Smooth muscle cell (in vitro differentiated cells): ENCODE results near the gene WWOX. TPM values are rescaled to one million over a fixed set of nuclear protein-coding genes. Genes with fewer than 3 reads are reported as not detected.

Experiments used
- DNase-seq: peaks from one replicate; lab custom pipeline; 2025; ENCODE audit not compliant: unreplicated experiment; lab: John Stamatoyannopoulos, UW
- H2AFZ ChIP-seq: fragments of 200-600 bp; sonication (generic); 2 replicates; pipeline ENCODE4 v1.6.0; 2016; ENCODE audit warnings: antibody characterized with exemption, low read depth, mild to moderate bottlenecking
- H3F3A ChIP-seq: fragments of 200-600 bp; sonication (generic); 2 replicates; pipeline ENCODE4 v1.6.0; 2017; ENCODE audit warnings: antibody characterized with exemption, low read depth
- H3K27ac ChIP-seq: fragments of 200-600 bp; sonication (generic); 2 replicates; pipeline ENCODE4 v1.5.1; 2016; ENCODE audit warnings: low read depth, mild to moderate bottlenecking
- H3K27me3 ChIP-seq: fragments of 200-600 bp; sonication (generic); 2 replicates; pipeline ENCODE4 v1.6.1; 2016; ENCODE audit warnings: low read depth, mild to moderate bottlenecking
- H3K36me3 ChIP-seq: fragments of 200-600 bp; sonication (generic); 2 replicates; pipeline ENCODE4 v1.5.1; 2016; ENCODE audit warnings: low read depth
- H3K4me1 ChIP-seq: fragments of 200-600 bp; sonication (generic); 2 replicates; pipeline ENCODE4 v1.5.1; 2016; ENCODE audit warnings: low read depth
- H3K4me2 ChIP-seq: fragments of 200-600 bp; sonication (generic); 2 replicates; pipeline ENCODE4 v1.6.0; 2016; ENCODE audit warnings: mild to moderate bottlenecking
- H3K4me3 ChIP-seq: fragments of 200-600 bp; sonication (generic); 2 replicates; pipeline ENCODE4 v1.5.1; 2016; ENCODE audit warnings: mild to moderate bottlenecking
- H3K79me2 ChIP-seq: fragments of 200-600 bp; sonication (generic); 2 replicates; pipeline ENCODE4 v1.6.0; 2016; ENCODE audit warnings: low read depth, mild to moderate bottlenecking
- H3K9ac ChIP-seq: fragments of 200-600 bp; sonication (generic); 2 replicates; pipeline ENCODE4 v1.6.0; 2016; ENCODE audit warnings: low read depth
- H3K9me3 ChIP-seq: fragments of 200-600 bp; sonication (generic); replicated peaks from 2 replicates; pipeline ENCODE4 v1.5.1; 2016; ENCODE audit warnings: low read depth
- H4K20me1 ChIP-seq: fragments of 200-600 bp; sonication (generic); 2 replicates; pipeline ENCODE4 v1.6.0; 2016; ENCODE audit warnings: low read depth
- CTCF ChIP-seq: fragments of 200-600 bp; sonication (generic); IDR thresholded peaks from 2 replicates; pipeline ENCODE4 v1.5.1; 2017; ENCODE audit warnings: borderline replicate concordance, mild to moderate bottlenecking, antibody characterized with exemption; ENCODE audit not compliant: insufficient read depth, poor library complexity, severe bottlenecking
- WGBS: methylation state at CpG from one replicate; pipeline ENCODE4 v1.1.7; 2016; ENCODE audit warnings: low lambda C conversion rate; 5-methylcytosine and 5-hydroxymethylcytosine counted together
- polyA plus RNA-seq: library from polyadenylated mRNA; unstranded; fragments of >200 nt; fragmentation: Nextera tagmentation; extraction: Ambion mirVana; gene quantifications from 2 replicates; pipeline ENCODE4 v1.2.1, GENCODE V29; 2016
- total RNA-seq: library from RNA; depleted of rRNA; stranded (reverse); fragments of >200 nt; gene quantifications from 2 replicates; pipeline ENCODE4 v1.2.3, GENCODE V29; 2014

The WWOX gene
- total and polyA plus RNA-seq, 2 experiments from 2014 or later: 7.5 to 14.0 TPM

GRCh38 chr16:78259873-78260272, 160.4 kb downstream of the WWOX start:
- DNase-seq: no peak
- TF ChIP-seq CTCF: no peak
- no peak overlapping the region for H3K27ac ChIP-seq

GRCh38 chr16:78264642-78265041, 165.2 kb downstream of the WWOX start:
- H3K4me2 ChIP-seq: no peak overlapping the region
- no peaks in the 10 kb centered on the region for H3K4me1 ChIP-seq
- no peak for DNase-seq
- peaks cover 46% of the 10 kb centered on the region for H3K27me3 ChIP-seq
- no peaks in the 10 kb centered on the region for H3F3A ChIP-seq
- H3K9ac ChIP-seq: no peak overlapping the region
- TF ChIP-seq CTCF: no peak
- no peak overlapping the region for H3K27ac ChIP-seq
- 95% methylated on average over 5 of the region's 6 CpGs for WGBS
- no peaks in the 10 kb centered on the region for H4K20me1 ChIP-seq
- no peaks in the 10 kb centered on the region for H3K9me3 ChIP-seq
- H3K36me3 ChIP-seq: no peaks in the 10 kb centered on the region
- no peaks in the 10 kb centered on the region for H3K79me2 ChIP-seq
- no peak overlapping the region for H2AFZ ChIP-seq
- H3K4me3 ChIP-seq: no peak overlapping the region

More at GRCh38 chr16:78259873-78260272, 160.4 kb downstream of the WWOX start:
- H2AFZ ChIP-seq: no peak overlapping the region
- H3K9me3 ChIP-seq: no peaks in the 10 kb centered on the region
- 31% methylated on average over 5 of the region's 5 CpGs for WGBS
- peaks cover 34% of the 10 kb centered on the region for H3K27me3 ChIP-seq
- no peak overlapping the region for H3K9ac ChIP-seq
- H3K4me2 ChIP-seq: no peak overlapping the region
- no peaks in the 10 kb centered on the region for H4K20me1 ChIP-seq
- peaks cover 15% of the 10 kb centered on the region for H3K4me1 ChIP-seq
- H3K36me3 ChIP-seq: no peaks in the 10 kb centered on the region
- no peaks in the 10 kb centered on the region for H3K79me2 ChIP-seq
- H3K4me3 ChIP-seq: no peak overlapping the region
- H3F3A ChIP-seq: no peaks in the 10 kb centered on the region

GRCh38 chr16:78269256-78269655, 169.8 kb downstream of the WWOX start:
- no peaks in the 10 kb centered on the region for H3K36me3 ChIP-seq
- H3K27ac ChIP-seq: no peak overlapping the region
- 88% methylated on average over 7 of the region's 7 CpGs for WGBS

More at GRCh38 chr16:78269256-78269655, 169.8 kb downstream of the WWOX start:
- H3K9ac ChIP-seq: no peak overlapping the region
- no peaks in the 10 kb centered on the region for H3K79me2 ChIP-seq
- no peak overlapping the region for H3K4me2 ChIP-seq
- no peak overlapping the region for H3K4me3 ChIP-seq
- no peak overlapping the region for H2AFZ ChIP-seq
- H3K4me1 ChIP-seq: no peaks in the 10 kb centered on the region
- H3K27me3 ChIP-seq: peaks cover 47% of the 10 kb centered on the region
- H3F3A ChIP-seq: no peaks in the 10 kb centered on the region
- DNase-seq: no peak
- H3K9me3 ChIP-seq: no peaks in the 10 kb centered on the region
- TF ChIP-seq CTCF: no peak
- no peaks in the 10 kb centered on the region for H4K20me1 ChIP-seq
